Endometrial microvascular endothelial cells (primary cell): ENCODE measurements around the gene CD1D. TPM values are rescaled to one million over a fixed set of nuclear protein-coding genes. Genes with fewer than 3 reads are reported as not detected.
"Not testable (repeated sequence)": the region's sequence is repeated elsewhere in the genome, so short reads cannot be mapped to it uniquely, and the experiment has no call there.

Source experiments
- in situ Hi-C: cut with HindIII; loops from 2 replicates; pipeline ENCODE4 v1.10.0; 2017; ENCODE audit warnings: low sequenced_read_pairs, low pct_unique_long_range_greater_than_20kb; ENCODE audit errors: inconsistent ontology term
- total RNA-seq: library from RNA; depleted of rRNA; stranded (reverse); fragments of >200 nt; gene quantifications from one replicate; pipeline ENCODE4 v1.2.3, GENCODE V29; 2015; ENCODE audit errors: inconsistent ontology term

CD1D gene
- total RNA-seq, 1 donor from 2014 or later: not detected

DNA sequence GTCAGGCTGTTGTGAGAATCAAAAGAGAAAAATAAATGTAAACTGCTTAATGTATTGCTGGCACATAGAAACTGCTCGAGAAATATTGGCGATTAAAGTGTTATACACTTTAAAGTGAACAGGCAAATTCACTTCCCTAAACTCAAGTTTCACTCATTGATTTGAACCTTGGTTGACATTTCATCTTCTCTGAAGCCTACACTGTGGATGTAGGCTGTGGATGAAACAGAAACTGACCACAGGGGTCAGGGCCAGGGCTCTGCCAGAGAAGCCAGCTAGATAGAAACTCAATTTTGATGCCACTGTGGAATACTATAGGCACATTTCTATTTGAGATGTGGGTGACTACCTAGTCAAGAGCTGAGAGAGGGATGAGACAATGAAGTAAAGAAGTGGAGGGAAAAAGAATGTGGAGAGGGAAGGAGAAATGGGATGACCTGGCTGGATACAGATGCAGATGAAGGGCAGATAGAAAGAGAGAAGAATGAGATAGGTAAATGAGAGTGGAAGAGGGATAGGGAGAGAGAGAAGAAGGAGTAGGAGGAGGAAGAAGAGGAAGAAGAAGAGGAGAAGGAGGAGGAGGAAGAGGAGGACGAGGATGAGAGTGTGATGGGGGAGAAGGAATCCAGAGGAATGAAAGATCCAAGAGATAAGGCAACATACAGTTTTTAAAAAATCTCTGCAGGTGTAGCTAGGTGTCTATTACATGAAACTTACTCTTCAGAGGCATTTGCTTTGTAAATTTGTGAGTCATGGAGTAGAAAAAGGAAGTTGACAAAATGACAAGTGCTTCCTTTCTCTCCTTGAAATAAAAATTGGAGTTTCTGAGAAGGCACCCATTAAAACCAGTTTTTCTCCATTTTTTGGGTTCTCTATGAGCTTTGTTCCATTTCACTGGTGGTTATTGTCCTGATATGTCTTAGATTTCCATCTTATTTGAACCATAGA, 17.4 kb upstream of the CD1D start:
- in situ Hi-C loops: no loop called here

DNA sequence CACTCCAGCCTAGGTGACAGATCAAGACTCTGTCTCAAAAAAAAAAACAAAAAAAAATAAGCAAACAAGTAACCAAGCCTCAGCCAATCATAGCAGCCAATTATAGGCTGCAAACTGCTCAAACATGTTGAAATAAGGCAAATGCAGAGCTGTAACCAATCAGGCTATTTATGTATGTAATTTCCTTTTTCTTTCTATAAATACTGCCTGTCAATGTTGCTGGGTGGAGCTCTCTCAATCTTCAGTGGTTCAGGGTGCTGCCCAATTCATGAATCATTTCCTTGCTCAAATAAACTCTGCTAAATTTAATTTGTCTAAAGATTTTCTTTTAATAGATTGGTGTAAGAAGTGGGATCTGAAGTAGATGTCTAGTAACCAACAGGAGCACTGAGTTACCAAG, 11.6 kb upstream of the CD1D start:
- in situ Hi-C loops: no loop called here

DNA sequence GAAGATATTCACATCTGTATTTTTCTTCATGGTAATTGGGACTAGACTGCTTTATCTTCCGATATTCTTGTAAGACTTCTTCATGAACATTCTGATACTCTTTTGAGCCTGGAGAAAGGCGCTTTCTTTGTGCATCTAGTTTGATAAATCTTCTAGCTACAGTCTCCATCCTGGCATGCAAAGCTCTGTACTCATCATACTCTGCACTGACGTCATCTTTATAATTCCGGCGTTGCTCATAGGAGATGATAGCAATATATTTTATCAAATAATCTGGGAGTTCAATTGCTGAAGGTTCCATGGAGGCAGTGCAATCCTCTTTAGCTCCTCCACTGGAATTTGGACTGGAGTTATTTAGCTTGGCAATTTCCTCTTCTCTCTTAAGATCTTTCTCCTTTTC, 4.8 kb upstream of the CD1D start:
- in situ Hi-C loops: not testable (repeated sequence)

DNA sequence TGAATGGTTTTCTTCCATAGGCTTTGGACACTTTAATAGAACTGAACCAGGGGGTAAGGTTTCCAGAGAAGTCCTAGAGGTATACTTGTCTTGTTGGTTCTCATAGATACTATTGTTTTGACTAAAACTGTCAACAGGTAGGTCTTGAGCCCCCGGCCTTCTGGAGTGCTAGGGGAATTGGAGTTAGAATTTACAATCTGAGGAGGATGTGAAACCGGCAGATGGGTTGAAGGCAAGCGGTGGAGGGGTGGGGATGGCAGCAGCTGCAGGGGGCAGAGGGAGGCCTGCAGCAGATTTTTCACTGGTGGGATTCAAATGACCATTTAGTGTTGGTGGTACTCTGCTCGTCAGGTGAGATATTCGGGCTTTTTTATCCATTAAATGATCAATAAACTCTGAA, 4.3 kb upstream of the CD1D start:
- in situ Hi-C loops: no loop called here

DNA sequence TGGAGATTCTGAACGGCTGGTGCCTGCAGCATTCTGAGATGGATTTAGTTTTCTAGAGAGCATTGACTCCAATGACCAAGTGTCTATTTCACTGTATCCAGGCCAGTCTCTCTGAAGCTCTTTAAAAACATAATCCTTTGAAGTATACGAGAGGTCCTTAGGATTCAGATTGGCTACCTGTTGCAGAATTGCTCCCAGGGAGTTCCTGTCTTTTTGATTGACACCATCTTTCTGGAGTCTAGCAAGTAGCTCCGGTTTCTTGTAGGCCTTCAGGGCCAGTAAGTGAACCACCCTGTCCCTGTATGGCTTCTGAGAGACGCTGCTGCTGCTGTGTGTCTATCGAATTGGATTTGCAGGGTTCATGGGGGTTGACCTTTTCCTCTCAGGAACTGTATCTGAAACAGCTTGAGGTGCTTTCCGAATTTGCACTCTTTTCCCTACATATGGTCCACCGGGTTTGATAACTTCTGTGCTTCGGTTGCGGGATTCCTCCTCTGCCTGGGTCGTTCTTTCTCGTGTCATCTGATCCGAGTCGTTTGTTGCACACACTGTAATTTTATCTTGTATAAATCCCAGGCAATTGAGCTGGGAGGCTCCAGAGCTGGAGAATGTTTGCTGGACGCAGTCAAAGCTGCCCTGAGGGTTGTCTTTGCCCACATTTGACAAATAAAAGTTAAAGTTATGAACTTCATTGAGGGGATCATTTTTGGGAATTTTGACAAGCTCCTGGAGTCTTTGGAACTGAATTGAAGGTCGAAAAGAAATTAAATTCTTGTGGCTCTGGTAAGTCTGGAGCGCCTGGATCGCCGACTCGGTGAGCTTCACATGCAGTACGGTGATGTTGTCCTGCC, 3.6 kb upstream of the CD1D start:
- in situ Hi-C loops: not testable (repeated sequence)

DNA sequence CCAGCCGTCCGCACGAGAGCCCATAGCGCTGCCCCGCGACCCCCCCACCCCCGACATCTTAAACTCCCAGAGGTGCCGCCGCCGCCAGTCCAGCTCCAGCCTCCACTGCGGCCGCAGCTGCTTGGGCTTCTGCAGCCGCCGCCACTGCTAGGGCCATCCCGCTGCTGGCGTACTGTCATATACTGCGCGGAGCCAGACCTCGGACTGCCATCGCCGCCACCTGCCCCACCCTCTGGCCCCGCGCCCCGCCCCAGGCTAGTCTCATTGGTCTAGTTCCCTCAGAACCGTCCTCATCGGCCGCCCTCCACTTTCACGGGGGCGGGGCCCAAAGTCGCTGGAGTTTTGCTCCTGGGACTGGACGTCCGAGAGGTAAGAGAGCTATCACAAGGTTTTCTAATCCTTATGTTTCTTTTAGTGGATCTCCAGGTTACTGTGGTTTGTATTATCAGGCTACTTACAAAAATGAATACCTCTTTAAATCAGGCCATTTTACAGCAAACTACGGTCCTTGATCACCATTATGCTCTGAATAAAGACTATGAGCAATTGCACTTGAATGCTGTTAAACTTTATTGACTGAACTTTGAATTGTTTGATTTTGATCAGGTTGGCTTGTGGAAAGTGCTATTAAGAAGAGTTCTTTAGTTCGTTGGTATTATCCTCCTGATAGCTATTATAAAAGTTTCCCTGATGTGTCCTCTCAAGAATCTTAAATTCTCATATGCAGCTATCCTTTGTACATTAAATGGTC, 2.8 kb upstream of the CD1D start:
- in situ Hi-C loops: no loop called here

DNA sequence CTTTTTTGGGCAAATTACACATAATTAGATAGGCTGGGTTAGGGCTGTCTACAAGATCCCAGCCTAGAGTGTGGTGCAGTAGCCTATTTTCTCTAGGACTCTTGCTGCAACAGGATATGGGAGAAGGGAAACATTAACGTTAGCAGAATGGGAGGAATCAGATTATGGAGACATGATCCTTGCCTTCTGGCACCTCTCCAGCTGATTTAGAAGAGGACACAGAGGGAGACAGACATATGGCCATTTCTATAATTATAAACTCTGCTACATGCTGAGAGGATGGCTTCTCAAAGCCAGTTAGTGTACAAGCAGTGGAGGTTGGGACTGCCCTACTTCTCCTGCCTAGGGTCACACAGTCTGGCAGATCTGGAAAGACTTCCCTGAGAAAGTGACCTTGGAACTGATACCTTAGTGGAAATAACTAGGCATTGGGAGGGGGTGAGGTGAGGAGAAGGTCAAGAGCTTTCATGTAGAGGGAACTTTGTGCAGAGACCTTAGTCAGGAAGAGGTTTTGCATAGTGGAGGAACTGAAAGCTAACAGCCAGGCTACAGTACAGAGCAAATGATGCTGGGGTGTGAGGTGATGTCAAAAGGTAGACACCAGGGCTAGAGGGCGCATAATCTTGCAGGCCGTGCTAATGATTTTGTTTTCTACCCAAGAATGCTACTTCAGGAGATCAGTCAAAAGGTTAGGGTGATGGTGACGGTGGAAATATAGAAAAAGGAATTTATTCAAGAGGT, 1.2 kb upstream of the CD1D start:
- in situ Hi-C loops: no loop called here

DNA sequence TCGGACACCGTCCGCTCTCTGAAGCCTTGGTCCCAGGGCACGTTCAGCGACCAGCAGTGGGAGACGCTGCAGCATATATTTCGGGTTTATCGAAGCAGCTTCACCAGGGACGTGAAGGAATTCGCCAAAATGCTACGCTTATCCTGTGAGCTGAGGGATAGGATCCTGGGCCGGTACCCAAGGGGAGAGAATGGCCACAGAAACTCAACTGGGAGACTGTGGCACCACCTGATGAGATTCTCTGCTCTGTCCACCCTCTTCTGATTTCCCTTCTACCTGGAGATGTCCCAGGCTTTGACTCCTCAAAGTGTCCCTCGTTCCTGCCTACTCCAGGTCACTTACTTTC, 855 bp downstream of the CD1D start:
- in situ Hi-C loops: no loop called here

DNA sequence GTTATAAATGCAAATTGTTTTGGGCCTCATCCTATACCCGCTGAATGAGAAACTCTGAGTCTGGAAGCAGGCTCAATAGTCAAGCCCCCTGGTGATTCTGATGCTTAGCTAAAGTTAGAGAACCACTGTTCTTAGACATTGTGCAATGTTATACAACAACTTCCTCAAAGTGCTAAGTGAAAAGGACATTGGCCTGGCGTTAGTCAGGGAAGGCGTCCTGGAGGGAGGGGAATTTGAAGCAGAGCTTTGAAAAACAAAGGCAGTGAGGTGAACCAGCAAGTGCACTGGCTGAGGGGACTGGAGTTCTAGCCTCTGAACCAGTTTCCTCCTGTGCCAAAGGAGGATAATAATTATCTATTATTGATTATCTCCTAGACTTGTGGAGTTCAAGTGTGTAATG, 5.1 kb downstream of the CD1D start:
- in situ Hi-C loops: no loop called here

DNA sequence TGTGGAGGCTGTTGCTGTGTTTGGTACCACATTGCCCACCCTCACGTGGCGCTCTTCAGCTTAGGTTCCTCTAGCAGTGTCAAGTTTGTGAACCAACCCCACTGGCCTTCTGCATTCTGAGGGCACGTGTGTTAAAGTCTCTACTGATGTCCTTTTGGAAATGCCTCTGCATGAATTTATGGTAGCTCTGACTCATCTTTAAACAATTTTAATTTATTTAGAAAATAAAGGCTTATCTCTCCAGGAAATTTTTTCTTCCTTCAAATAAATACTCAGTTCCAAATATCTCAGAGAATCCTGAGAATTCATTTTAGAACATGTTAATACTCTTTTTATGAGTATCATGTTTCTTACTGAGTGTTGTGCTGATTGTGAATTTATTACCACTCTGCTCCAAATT, 5.5 kb downstream of the CD1D start:
- in situ Hi-C loops: no loop called here

DNA sequence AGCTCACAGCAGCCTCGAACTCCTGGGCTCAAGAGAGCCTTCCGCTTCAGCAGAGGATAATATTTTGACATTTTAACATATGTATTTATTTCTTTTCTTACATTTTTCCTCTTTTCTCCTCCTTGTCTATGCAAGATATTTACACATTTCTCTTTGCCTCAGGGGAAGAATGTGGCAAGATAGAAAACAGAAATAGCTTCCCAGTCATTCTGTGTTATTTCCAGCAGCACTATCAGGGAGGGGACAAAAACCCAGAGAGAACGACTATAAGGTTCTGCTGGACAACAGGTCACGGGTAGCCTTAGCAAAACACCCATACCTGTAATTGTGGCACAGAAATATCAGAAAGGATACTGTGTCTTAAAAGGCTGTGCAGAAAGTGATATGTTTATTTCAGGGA, 7.9 kb downstream of the CD1D start:
- in situ Hi-C loops: no loop called here

DNA sequence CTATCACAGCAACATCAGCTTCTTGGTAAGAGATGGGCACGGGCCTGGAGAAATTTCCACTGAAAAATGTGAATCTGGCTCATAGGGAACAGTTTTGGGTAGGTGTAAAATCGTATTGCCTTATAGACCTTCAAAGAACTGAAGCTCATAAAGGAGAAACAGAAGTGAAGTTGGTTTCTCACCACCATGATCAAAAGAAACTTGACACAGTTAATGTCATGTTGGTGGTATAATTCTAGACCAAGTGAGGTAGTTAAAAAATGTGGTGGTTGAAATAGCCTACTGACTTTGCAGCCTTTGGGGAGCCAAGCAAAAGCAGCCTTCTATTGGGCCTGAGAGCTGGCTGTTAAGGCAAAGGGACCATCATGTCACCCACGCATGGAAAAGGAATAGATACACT, 8.9 kb downstream of the CD1D start:
- in situ Hi-C loops: no loop called here

DNA sequence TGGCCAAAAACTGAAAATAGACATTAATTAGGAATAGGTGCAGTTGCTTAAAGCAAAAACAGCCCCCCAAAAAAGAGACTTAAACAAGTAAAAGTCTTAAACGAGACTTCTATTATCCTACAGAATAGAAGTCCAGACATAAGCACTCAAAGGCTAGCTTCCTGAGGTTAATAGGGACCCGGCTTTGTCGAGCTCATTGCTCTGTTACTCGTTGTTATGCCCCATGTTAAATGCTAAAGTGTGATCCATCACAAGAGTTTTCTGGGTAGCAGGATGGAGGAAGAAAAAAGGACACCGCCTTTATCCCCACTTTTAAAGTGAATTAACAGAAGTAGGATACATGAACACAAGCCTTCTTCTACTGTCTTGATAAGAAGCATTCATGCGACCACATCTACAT, 10.6 kb downstream of the CD1D start:
- in situ Hi-C loops: no loop called here

DNA sequence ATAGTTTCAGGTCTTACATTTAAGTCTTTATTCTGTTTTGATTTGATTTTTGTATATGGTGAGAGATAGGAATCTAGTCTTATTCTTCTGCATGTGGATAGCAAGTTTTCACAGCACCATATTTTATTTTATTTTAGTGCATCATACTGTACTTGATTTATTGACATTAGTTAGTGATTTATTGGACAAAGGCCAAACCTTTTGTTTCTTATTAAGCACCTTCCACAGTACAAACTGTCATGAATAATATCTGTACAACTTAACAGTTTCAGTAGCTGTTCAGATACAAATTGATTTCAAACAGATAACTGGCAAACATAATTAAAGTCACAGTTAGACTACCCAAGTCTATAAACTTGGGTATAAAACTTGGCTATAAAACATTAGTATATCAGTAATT, 15.8 kb downstream of the CD1D start:
- in situ Hi-C loops: no loop called here

DNA sequence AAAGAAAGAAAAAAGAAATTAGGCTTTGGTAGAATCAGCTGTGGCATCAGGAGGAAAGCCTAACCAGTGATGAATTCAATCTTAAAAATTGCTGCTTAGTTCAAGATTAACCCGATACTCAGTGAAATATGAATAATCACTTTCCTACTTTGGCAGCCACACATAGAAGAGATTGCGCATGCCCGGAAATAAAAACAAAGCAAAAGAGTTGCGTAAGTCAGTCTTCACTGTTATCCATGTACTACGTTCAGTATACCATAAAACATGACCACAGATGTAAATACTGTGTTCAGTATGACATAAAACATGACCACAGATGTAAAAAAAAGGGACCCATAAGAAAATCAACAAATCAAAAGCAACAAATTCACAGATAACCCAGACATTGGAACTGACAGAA, 19.2 kb downstream of the CD1D start:
- in situ Hi-C loops: no loop called here

DNA sequence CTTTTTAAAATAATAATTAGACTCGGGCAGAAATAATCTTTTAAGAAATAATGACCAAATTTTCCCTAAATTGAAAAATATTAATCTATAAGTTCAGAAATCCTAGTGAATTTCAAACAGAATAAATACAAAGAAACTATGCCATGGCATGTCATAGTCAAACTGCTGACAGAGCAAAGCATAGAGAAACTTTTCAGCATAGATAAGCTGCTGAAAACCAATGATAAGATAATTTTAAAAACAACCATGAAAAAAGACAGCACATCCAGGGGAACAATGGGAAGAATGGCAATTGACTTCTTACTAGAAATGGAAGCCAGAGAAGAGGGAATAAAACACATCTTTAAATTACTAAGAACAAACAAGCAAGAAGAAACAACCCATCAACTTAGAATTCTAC, 19.8 kb downstream of the CD1D start:
- in situ Hi-C loops: no loop called here

DNA sequence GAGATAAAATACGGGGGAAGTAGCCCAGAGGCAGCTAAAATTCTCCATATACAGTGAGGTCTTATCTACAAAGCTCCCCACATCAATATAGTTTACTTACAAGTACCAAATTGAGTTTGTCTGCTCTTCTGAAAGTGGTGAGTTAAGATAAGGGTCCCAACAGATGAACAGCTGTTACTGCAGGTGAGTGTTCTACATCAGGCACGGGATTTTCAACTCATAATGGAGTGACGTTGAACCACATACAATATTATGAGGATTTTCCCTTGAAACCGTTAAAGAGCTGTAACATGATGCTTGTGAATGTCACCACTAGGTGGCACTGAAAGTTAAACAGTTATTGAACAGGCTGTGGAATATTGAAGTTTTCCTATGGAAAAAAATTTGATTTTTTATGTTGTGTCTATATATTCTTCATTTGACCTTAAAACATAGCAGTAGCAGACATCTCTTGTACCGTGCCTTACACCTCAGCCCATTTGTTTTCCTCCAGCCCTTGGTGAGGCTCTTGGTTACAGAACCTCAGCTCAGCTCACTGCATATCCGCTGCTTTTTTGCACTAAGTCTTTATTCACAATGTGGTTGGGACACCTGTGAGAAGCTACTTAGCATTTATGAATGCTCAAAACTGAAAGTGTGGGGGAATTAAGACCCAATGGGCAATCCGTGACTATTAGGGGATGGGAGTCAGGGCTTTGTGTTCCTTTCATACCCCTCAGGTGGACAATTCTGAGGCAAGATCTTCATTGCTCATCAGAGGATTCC, 23.2 kb downstream of the CD1D start:
- in situ Hi-C loops: no loop called here

DNA sequence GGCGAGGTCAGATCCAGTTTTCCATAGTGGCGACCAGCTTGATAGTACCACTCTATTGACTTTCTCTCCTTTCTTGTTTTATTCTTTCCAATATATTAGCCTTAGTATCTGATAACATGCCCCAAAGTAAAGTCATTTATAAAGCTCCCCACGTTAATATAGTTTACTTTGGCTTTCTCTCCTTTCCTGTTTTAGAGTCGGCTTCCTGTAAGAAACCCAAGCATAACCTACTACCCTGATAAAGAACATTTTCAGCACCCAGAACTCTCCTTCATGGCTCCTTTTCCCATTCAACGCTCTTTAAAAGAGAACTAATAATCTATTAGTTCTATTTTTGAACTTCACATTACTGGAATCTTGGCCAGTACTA, 23.7 kb downstream of the CD1D start:
- in situ Hi-C loops: no loop called here
